NCI-H146 treated with DMSO at 0.1 percent for 48 hours (cell line): ENCODE results near the gene LAMC1.
"Not testable (repeated sequence)": the region's sequence is repeated elsewhere in the genome, so short reads cannot be mapped to it uniquely, and the experiment has no call there.

Source experiments
- DNase-seq: peaks from one replicate; lab custom pipeline; 2025; ENCODE audit not compliant: unreplicated experiment; lab: John Stamatoyannopoulos, UW

The LAMC1 gene

GRCh38 chr1:183043254-183043653, 20.0 kb downstream of the LAMC1 start:
- no peak for DNase-seq

GRCh38 chr1:183043872-183044854, 20.9 kb downstream of the LAMC1 start:
- DNase-seq, result no peak

GRCh38 chr1:183044893-183045649, 21.9 kb downstream of the LAMC1 start:
- no peak for DNase-seq

GRCh38 chr1:183048087-183049085, 25.2 kb downstream of the LAMC1 start:
- DNase-seq, result no peak

GRCh38 chr1:183051546-183051945, 28.3 kb downstream of the LAMC1 start:
- DNase-seq, result no peak

- DNase-seq, result no peak
Observed at GRCh38 chr1:183052861-183053260, 29.6 kb downstream of the LAMC1 start.

GRCh38 chr1:183058851-183059502, 35.8 kb downstream of the LAMC1 start:
- DNase-seq, result no peak

GRCh38 chr1:183061194-183061593, 38.0 kb downstream of the LAMC1 start:
- DNase-seq, result no peak

GRCh38 chr1:183063349-183063748, 40.1 kb downstream of the LAMC1 start:
- no peak for DNase-seq

GRCh38 chr1:183065168-183065706, 42.0 kb downstream of the LAMC1 start:
- DNase-seq, result no peak

GRCh38 chr1:183066432-183066831, 43.2 kb downstream of the LAMC1 start:
- DNase-seq, result not testable (repeated sequence)

- DNase-seq, result no peak
Observed at GRCh38 chr1:183069562-183070216, 46.5 kb downstream of the LAMC1 start.

- no peak for DNase-seq
Observed at GRCh38 chr1:183070234-183070922, 47.2 kb downstream of the LAMC1 start.

- DNase-seq, result no peak
Observed at GRCh38 chr1:183070923-183071618, 47.9 kb downstream of the LAMC1 start.

- DNase-seq, result not testable (repeated sequence)
Observed at GRCh38 chr1:183072595-183072994, 49.4 kb downstream of the LAMC1 start.

- no peak for DNase-seq
Observed at GRCh38 chr1:183073320-183073719, 50.1 kb downstream of the LAMC1 start.

- DNase-seq, result no peak
Observed at GRCh38 chr1:183074215-183074614, 51.0 kb downstream of the LAMC1 start.

- no peak for DNase-seq
Observed at GRCh38 chr1:183075861-183076260, 52.6 kb downstream of the LAMC1 start.
